ENCODE measurements around the gene SIRPB2.
"Not testable (repeated sequence)": the region's sequence is repeated elsewhere in the genome, so short reads cannot be mapped to it uniquely, and the experiment has no call there.

The SIRPB2 gene

DNA sequence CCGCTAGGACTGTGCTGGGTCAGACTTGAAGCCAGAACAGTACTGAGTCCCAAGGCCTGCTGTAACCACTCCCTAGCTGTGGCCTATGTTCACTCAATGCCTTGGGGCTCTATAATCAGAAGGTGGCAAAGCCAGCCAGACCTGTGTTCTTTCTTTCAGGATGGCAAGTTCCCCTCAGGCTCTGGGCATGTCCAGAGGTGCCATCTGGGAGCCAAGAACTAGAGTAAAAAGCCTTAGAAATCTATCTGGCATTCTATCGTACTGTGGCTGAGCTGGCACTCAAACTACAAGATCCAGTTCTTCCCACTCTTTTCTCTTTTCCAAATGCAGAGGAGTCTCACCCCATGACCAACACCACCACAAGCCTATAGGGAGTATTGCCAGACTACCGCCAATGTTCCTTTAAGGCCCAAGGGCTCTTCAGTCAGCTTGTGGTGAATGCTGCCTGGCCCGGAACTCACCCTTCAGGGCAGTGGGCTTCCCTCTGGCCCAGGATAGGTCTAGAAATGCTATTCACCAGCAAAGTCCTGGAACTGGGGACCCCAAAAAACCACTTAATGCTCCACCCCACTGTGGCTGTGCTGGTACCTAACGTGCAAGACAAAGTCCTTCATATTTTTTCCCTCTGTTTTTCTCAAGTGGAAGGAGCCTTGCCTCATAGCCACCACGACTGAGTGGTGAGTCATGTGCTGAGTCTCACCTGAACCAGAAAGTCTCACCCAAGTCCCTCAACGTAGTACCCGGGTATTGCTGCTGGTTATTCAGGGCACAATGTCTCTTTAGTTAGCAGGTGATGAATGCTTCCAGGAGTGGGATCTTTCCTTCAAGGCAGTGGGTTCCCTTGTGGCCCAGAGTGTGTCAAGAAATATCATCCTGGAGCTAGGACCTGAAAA, 8.6 kb upstream of the SIRPB2 start:
- DNase-seq (ENCODE audit: low spot score), result no peak

DNA sequence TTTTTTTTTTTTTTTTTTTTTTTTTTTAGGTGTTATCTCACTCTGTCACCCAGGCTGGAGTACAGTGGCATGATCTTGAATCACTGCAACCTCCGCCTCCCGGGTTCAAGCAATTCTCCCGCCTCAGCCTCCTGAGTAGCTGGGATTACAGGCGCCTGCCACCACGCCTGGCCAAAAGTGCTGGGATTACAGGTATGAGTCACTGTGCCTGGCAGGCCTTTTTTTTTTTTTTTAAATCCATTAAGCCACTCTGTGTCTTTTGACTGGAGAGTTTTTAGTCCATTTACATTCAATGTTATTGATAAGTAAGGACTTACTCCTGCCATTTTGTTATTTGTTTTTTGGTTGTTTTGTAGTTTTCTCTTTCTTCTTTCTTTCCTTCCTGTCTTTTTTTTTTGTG, 6.2 kb upstream of the SIRPB2 start:
- DNase-seq (ENCODE audit: low spot score), result not testable (repeated sequence)

DNA sequence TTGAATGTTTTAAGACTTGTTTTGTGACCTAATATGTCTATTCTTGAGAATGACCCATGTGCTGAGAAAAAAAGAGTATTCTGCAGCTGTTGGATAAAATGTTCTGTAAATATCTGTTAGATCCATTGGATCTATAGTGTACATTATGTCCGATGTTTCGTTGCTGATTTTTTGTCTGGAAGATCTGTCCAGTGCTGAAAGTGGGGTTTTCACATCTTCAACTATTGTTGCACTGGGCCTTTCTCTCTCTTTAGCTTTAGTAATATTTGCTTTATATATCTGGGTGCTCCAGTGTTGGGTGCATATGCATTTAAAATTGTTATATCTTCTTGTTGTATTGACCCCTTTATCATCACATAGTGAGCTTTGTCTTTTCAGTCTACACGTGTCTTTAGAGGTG, 5.7 kb upstream of the SIRPB2 start:
- DNase-seq (ENCODE audit: low spot score), result no peak

DNA sequence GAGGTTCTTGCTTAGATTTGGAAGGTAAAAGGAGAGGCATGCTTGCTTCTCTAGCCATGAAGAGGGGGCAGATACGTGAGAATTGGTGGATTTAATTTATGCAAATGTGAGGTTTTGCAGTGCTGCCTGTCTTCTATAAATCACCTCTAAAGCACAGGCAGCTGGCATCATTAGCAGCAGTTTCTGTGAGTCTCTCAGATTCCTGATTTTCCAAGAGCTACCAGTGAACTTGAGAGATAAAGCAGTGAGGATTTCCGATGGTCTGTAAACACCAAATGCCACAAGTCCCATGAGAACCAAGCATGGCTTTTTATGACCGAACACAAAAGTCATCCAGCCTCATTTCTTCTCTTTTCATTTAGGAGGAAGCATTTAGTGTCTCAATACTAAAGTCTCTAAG, 3.2 kb upstream of the SIRPB2 start:
- DNase-seq (ENCODE audit: low spot score), result no peak

DNA sequence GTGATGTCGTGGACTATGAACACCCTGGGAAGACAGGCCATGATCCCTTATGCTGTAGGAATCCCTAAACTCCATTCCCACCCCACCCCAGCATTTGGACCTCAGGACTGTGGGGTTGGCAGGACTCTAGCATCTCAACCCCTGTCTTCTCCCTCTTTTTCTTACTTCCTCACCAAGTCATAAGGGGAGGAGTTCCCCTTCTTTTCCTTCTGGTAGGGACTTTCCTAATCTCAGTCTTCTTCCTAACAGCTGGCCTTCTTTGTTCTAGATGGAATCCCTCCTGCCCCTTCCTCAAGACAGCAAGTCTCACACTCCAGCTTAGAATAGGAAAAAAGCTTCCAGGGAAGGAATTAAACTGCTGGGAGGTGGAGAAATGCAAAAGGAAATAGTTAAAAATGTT, 2.3 kb upstream of the SIRPB2 start:
- no peak for DNase-seq (ENCODE audit: low spot score)

DNA sequence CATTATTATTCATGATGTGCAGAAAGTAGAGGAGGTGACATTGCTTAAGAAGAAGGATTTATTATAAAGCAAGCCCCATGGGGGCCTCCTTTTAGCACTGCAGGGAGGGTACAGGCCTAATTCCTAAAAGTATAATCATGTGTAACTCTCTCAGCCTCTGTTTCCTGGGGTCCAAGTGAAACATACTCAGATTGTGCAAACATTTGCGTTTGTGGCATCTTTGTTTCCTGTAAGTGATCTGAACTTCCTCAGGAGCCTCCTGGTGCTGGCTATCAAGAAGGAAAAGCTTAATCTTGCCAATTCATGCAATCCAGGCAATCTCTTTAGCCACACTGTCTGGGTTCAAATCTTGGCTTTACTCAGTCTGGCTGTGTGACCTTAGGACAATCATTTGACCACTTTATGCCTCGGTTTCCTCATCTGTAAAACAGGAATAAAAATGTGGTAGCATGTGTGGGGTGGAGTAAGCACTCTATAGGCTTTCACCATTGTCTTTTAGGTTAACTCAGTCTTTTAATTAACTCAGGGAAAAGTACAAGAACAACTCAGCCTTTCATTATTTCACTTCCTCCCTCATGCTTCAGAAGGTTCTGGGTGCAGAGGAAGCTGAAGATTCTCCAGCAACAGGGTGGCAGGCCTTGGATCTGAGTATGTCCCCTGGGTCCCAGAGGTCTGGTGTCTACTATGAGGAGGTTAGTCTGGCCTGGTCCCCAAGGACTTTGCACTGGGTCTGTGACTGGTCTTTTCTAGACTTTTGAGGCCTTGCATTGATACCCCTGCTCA, 831 bp upstream of the SIRPB2 start:
- no peak for DNase-seq (ENCODE audit: low spot score)

DNA sequence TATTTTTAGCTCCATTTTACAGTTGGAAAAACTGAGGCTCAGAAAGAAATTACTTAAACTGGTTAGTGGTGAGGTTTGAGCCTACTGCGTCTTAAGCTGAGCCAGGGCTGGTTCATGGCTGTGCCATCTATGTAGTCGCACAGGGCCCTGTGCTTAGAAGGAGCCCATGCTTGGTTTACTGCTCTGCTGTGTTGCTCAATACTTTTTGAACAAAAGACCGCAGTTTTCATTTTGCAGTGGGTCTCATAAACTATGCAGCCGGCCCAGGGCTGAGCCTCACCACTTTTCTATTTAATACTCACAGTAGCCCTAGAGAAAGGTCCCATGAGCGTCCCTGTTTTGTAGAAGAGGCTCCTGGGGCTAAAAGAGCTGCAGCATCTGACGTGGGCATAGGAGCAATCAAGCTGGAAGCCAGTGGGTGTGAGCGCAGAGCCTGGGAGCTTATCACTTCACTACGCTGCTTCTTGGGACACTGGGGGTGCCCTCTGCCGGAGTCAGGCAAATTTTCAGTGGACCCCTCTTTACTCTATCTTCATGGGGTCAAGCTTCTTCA, 501 bp downstream of the SIRPB2 start:
- DNase-seq (ENCODE audit: low spot score), result no peak

DNA sequence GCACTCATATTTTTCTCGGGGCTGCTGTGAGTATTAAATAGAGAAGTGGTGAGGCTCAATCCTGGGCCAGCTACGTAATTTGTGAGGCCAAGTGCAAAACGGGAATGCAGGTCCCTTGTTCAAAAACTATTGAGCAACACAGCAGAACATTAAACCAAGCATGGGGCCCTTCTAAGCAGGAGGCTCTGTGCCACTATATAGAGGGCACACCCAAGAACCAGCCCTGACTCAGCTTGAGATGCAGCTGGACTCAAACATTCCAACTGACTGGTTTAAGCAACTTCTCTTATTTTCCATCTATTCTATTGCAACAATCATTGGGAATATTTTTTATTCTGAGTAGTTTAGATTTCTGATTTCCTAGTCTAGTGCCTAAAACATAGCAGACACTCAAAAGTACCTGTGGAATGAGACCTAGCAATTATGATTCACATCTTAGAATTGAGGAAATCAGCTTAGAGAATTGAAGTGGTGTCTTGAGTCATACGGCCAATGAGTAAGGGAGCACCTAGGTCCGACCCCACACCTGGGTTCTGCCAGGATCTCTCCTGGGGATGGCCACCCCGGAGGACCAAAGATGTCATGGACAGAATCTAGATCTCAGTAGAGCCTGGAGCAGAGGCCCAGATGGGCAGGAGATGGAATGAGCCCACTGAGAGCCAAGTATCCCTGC, 1.3 kb downstream of the SIRPB2 start:
- no peak for DNase-seq (ENCODE audit: low spot score)

DNA sequence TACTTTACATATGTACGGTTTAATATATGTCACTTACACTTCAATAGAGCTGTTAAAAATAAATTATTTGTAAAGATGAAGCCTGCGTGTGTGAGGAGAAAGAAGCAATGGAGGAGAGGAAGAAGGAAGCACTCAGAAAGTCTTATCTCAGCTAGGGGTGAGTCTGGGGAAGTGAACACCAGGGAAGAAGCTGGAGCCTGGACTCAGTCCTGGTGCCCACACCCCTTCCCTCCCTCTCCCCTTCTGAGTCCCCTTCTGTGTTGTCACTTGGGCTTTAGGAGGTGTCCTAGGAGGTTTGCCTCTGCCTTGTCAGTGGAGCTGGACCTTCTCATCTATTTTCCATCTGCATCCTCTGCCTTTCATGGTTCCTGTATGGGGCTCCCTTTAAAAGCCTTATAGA, 1.9 kb downstream of the SIRPB2 start:
- DNase-seq (ENCODE audit: low spot score), result no peak

DNA sequence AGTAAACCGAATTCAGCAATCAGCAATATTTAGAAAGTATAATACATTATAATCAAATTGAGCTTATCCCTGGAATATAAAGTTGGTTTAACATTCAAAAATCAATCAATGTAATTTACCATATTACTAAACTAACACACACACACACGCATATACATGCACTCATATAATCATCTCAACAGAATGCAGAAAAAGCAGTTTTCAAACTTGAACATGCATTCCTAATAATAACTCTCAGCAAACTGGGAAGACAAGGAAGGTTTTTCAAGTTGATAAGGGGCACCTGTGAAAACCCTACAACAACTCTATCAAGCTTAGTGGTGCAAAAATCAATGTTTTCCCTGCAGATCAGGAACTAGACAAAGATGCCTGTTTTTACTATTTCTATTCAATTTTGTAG, 4.7 kb downstream of the SIRPB2 start:
- DNase-seq (ENCODE audit: low spot score), result no peak

DNA sequence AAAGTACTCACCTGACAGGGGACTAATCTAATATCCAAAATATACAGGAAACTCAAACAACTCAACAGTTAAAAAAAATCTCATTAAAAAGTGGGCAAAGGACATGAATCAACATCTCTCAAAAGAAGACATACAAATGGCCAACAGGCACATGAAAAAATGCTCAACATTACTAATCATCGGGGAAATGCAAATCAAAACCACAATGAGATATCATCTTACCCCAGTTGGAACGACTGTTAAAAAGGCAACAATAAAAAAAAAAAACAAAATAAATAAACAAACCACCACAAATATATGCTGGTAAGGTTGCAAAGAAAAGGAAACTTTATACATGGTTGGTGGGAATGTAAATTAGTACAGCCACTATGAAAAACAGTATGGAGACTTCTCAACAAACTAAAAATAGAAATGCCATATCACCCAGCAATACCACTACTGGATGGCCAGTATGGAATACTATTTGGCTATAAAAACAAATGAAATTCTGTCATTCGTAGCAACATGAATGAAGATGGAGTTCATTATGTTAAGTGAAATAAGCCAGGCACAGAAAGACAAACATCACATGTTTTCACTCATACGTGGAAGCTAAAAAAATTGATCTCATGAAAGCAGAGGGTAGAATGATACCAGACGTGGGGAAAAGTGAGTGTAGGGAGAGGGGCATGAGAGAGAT, 6.6 kb downstream of the SIRPB2 start:
- DNase-seq (ENCODE audit: low spot score), result no peak

DNA sequence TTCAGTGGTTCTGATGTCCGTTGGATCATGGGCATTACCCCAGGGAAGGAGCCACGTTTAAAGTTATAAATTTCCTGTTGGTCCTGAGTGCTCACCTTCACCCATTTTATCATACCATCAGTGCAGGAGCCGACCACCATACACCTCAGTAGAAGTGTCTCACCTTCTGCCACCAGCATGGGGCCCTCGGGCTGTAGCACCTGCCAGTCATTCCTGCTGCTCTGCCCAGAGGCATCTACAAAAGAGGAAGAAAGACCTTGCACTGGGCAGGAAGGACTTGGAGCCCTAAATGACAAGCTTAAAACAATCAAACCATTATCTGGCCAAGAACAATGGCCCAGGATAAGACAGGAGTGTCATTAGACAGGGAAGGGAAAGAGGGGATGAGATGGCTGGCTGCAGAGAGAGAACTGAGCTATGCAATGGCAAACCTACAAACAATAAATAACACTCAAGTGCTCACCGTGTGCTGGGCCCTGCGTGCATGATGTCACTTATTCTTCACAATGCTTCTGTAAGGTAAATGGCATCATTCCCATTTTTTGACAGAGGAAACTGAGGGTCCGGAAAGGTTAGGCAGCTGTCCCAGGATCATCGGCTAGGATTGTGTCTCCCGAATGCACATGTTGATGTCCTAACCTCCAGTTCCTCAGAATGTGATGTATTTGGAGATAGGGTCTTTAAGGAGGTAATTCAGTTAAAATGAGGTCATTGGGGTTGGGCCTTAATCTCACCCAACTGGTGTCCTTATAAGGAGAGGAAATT, 11.2 kb downstream of the SIRPB2 start:
- no peak for DNase-seq (ENCODE audit: low spot score)

DNA sequence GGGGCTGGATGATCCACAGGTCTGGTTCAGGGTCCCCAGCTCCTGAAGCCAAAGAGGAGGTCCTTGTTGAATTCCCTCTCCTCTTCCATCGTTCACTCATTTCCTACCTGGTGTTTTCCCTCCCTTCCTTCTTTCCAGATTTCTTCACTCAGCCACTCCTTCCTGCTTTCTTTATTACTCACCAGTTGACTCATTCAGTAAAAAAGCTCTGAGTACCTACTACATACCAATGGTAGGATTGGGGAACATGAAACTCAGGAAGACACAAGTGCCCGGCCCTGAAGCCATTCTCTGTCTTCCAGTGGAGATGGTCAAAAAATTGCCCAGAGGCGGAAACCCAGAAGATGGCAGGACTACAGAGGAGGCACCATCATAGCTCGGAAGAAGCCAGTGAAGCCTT, 12.7 kb downstream of the SIRPB2 start:
- DNase-seq (ENCODE audit: low spot score), result no peak

DNA sequence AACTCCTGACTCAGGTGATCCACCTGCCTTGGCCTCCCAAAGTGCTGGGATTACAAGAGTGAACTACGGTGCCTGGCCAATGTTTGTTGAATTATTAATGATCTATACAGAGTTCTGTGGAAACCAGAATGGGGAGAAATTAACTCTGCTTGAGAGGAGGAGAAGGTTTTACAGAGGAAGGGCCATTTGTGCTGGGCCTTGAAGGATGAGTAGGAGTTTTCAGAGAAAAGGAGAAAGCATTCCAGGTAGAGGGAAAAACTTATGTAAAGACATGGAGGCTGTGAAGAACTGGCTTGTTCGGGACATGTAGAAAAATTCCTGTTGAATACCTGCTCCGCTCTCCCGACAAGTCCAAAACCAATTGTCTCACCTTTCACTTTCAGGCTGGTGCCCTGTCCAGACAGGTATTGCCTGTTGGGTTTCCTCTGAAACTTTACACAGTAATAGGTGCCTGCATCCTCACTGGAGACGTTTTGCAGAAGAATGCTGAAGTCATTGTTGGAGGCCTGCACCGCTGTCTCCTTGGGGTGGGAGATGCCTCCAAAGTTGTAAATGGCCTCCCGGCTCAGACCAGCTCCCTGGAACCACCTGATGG, 13.2 kb downstream of the SIRPB2 start:
- no peak for DNase-seq (ENCODE audit: low spot score)

DNA sequence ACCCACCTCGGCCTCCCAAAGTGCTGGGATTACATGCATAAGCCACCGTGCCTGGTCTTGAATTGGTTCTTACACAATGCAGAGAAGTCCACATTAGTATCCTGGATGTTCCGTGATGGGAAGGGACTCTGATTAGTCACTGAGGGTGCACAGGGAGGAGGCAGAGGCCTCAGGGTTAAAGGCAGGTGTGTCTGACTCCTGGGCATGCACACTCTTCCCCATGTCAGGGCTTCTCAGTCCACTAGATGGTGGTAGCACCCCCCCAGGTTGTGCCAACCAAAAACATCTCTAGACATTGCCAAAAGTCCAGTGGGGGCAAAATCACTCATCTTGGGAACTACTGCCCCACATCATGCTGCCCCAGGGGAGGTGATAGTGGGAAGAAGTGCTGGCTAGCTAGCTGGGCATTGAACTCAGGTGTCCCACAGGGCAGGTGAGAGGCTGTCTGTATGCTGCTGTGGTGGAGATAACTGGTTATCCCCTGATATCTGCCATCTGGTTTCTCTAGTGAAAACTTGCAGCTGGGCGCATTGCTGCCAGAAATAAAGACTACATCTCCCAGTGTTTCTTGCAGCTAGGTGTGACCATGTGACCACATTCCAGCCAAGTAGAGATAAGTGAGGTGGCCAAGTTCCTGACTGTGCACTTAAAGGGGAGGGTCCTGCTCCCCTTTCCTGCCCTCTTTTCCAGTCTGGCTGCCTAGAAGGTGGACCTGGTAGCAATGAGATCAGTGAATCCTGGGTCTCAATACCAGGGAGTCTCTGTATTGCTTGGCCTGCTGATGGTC, 16.2 kb downstream of the SIRPB2 start:
- DNase-seq (ENCODE audit: low spot score), result no peak

DNA sequence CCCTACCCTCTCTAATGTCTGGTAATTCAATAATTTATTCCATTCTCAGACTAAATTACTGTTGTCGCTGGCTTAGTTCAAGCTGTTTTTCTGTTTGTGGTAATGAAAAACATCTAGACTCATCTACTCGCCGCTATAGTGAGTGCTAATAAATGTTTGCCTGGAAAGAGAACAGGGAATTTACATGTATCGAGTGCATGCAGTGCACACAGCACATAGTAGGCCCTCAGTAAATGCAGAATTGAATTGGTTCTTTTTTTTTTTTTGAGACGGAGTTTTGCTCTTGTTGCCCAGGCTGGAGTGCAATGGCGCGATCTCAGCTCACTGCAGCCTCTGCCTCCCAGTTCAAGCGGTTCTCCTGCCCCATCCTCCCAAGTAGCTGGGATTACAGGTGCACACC, 16.9 kb downstream of the SIRPB2 start:
- no peak for DNase-seq (ENCODE audit: low spot score)

DNA sequence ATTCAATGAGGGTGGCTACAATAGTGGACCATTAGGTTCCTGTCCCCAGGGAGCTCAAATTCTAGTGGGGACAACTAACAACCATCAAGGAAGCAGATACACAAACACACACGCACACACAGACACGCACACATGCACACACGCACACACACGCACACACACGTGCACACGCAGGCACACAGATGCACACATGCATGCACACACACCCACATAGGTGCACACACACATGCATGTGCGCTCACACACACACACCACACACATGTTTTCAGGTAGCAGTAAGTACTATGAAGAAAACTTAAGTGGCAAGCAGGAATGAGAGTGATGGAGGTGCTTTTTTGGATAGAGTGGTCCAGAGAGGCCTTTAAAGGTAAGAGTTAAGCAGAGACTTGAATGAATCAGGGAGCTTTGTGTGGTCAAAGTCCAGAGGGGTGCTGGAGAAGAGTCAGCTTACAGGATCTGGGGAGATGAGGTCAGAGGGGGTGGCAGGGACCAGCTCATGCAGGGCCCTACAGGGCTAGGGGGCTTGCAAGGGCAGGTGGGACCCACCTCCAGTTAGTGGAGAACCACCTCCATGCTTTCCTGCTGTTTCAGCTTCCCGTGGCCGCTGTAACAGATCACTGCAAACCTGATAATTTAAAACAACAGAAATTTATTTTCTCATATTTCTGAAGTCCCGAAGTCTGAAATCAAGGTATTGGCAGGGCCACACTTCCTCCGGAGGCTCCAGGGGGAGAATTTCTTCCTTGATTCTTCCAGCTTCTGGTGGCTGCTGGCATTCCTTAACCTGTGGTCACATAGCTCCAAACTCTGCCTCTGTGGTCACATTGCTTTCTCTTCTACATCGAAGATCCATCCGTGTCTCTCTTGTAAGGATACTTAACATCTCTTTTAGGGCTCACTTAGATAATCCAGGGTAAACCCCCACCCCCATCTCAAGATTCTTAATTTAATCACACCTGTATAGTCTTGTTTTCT, 17.7 kb downstream of the SIRPB2 start:
- DNase-seq (ENCODE audit: low spot score), result no peak

DNA sequence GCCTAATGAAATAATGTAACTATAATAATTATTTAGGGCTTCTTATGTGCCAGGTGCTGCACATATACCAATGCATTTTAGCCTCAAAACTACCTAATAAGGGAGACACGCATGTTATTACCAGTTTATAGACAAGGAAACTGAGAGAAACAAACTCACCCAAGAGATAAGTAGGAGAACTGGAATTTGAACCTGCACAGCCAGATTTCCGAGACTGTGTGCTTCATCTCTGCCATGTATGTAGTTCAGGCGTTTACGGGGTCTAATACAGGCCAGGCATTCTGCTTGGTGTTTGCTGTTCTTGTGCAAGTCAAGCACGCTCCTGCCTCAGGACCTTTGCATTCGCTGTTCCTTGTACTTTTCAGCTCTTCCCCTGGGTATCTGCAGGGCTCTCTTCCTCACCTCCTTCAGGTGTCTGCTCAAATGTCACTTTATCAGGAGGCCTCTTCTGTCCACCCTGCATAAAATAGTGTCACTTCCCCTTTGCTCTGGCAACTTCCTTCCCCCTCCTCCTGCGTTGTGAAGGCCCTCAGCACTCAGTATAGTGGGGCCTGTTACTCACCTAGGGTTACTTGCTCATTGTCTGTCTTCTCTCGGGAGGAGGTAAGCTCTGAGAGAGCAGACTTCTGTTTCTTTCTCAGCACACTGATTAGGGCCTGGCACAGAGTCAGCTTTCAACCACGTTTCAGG, 18.5 kb downstream of the SIRPB2 start:
- DNase-seq (ENCODE audit: low spot score), result no peak
